Activated CD4-positive, alpha-beta T cell treated with anti-CD3 and anti-CD28 coated beads, Interleukin-2, amount 50 U/mL, for 24 hours (primary cell): ENCODE results near the gene NDRG2.

Experiments used
- DNase-seq, 2 donors: peaks; one replicate each; pipeline ENCODE4 v3.0.0-alpha.2; 2020; ENCODE audit warnings: low read depth in 1 of 2, low spot score in 1 of 2

NDRG2 gene

DNA sequence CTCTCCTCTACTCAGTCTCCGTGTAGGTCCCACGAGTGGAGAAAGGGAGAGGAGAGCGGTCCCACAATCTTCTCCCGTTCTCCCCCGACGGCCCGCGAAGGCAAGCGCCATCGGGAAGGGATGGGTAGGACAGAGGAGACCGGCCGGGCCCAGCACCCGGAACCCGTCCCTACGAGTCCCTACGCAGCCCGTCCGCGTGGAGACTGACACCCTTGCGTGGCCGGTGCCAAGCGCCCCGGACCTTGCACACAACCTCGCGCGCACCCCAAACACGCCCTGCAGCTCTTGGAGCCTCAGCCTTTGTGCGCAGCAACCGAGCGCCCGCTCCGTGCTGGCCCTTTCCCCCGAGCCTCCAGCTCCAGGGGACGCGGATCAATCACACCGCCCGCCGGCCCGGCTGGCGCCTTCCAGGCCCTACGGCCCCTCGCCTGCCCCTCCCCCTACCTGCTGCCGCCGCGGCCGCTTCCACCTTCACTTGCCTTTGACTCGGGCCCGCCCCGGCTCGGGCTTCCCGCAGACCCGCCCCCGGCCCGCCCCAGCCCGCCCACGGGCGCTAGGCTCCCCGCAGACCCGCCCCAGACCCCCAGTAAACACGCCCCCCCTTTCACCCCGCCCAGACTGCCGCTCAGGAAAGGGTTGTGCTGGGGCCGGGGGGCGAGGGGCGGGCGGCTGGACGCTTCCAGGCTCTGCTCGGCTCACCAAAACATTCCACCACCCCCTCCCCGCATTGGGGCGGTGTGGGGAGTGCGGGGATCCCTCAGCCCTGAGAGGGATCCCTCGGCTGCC, at the start of gene NDRG2:
TSS of gene NDRG2 (minus strand) at position 477 of the 786 bp plus-strand sequence. CDS start 1,746 bp downstream, outside the sequence.
- peak; percentile 25 to 28 for DNase-seq

DNA sequence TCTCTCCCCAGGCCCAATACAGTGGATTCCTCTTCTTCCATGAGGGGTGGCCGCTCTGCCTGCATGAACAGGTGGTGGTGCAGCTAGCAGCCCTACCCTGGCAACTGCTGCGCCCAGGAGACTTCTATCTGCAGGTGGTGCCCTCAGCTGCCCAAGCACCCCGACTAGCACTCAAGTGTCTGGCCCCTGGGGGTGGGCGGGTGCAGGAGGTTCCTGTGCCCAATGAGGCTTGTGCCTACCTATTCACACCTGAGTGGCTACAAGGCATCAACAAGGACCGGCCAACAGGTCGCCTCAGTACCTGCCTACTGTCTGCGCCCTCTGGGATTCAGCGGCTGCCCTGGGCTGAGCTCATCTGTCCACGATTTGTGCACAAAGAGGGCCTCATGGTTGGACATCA, 49.1 kb upstream of the NDRG2 start:
- no peak for DNase-seq

GRCh38 chr14:21072781-21073339, 48.0 kb upstream of the NDRG2 start:
- DNase-seq: no peak

GRCh38 chr14:21072031-21072473, 47.2 kb upstream of the NDRG2 start:
- no peak for DNase-seq

DNA sequence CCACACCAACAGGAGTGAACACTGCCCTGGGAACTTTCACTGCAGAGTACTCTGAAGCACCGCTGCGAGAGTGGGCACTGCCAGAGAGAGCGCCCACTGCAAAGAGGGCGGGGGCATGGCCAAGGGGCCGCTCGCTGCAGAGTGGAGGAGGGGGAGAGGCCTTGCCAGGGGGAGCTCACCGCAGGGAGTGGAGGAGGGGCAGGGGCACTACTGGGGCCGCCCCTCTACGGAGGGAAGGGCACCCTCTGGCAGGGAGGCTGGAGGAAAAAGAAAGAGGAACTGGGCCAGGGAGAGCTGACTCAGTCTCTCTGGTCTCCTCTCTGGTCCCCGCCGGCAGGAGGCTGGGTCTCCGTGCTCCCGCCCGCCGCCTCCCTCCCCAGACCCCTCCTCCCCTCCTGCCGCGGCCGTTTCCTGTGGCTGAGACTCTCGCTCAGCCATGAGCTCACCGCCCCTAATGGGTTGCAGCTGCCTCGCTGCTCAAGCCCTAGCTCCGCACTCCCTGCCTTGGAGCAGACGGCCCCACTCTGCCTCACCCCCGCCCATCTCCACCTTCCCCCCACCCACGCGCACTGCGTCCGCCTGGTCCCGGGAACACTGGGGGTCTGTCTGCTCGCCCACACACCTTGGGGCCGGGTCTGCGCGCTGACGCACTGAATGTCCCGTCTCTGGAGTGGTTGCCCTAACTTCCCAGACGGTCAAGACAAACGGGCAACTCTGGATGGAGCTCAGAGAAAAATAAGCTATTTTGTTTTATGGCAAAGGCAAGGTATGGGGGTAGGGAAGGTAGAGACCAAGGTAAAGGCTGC, 46.6 kb upstream of the NDRG2 start:
- DNase-seq: peak; percentile 7 to 11

- no peak for DNase-seq
Observed at GRCh38 chr14:21070610-21071224, 45.9 kb upstream of the NDRG2 start.

DNA sequence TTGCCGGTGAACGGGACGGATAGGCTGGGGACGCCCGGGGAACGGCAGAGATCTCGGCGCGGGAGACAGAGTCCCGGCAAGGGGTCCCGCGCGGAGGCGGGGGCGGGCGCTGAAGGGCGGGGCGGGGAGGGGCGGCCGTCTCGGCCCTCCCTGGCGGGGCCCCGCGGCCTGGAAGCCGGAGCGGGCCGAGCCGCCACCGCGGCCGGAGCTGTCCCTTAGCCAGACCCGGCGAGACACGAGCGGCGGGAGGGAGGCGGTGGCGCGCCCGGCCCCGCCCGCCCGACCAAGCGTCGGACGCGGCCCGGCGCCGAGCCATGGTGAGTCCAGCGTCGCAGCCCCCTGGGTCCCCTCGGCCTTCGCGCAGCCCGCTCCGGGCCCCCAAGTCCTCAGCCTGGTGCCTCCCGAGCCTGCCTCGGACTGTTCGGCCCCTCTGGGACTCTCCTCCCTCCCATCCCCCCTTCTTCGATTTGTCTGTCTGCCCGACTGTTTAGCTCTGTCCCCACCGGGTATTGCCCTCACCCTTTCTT, 45.3 kb upstream of the NDRG2 start, which contains the start of gene ARHGEF40:
TSS of gene ARHGEF40 (plus strand) at position 222 of the 527 bp plus-strand sequence. CDS start at position 315, 93 bp downstream.
- no peak for DNase-seq

GRCh38 chr14:21069388-21070082, 44.7 kb upstream of the NDRG2 start:
- no peak for DNase-seq

GRCh38 chr14:21068521-21069387, 43.9 kb upstream of the NDRG2 start:
- DNase-seq: peak in 1 of 2 donors; percentile 14

DNA sequence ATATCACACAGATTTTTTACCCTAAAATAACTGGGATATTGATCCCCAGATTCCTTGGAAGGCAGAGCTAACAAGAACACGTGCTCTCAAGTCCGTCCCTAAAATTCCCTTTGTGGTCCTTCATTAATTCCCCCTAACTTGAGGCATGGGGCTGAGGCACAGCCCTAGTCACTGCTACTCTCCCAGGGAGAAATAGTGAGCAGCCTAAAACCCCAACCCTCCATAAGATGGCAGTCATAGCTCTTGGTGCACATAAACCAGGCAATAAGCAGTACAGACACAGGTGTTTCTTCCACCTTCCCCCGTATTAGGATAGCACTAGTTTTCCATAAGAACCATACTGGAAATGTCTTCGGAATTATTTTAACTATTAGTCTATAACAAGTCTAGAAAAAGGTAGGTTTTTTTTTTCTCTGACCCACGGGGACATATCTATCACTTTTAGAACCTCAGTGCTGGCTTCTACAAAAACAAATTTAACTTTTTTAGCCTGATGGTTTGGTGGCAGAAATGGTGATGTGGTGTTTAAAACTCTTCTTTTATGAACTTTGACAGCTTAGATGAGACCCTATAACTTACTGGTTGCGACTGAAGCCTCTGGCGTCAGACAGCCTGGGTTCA, 42.1 kb upstream of the NDRG2 start:
- no peak for DNase-seq

DNA sequence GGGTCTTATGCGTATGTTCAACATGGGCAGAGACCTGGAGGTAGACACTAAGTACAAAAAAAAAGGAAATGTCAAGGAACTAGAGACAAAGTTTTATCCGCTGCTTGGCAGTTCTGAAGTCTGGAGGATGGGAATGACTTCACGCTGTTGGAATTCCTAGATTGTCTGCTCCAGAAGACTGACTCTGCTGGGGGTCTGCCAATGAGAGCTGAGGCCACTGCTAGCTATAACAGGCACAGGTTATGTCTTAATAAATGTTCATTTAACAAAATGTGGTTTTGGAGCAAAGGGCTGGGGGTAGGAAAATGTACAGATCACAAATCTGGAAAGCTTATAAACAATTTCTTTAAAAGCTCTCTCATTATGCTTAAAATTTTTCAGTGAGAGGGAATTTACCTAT, 38.6 kb upstream of the NDRG2 start:
- no peak for DNase-seq

DNA sequence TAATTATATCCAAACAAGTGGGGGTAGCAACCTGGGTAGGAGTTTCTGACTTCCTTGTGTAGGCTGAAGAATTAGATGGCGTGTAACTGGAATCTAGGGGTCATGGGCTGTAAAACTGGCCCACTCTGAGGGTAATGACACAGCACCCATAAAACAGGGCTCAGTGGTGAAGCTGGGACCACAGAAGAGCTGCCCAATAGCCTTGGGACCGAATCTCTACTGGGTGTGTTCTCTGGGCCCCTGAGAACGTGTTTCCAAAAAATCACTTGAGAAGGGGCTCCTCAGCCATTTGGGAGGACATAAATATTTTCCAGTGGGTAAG, 36.4 kb upstream of the NDRG2 start:
- no peak for DNase-seq

DNA sequence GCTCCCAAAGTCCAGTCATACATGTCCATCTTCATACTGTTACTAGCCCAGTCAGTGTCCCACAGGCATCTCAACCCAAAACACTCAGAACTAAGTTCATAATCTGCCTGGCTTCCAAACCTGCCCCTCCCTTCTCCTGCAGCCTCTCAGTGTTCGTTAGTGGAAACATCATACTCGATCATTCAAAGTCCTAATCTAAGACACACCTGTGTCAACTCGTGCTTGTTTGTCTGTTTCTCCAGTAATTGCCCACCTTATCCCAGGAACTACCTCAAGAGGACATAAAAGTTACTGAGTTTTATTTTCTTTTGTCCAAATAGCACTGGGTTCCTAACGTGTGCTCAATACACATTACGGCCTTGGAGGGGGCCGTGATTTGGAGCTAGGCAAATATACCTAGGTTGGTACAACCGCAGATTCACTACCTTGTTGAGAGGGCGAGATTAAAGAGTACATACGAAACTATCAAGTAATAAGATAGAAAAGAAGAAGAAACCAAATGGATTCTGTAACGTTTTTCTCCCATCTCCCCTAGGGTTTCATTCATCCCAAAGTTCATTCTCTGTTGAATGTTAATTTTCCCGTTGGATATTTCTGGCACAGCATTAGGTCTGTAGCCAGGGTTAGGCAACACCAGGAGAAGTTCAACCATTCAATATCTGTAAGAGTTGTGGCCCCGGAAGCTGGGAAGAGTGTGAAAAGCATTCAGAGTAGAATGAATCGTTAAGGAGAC, 35.9 kb upstream of the NDRG2 start:
- no peak for DNase-seq

DNA sequence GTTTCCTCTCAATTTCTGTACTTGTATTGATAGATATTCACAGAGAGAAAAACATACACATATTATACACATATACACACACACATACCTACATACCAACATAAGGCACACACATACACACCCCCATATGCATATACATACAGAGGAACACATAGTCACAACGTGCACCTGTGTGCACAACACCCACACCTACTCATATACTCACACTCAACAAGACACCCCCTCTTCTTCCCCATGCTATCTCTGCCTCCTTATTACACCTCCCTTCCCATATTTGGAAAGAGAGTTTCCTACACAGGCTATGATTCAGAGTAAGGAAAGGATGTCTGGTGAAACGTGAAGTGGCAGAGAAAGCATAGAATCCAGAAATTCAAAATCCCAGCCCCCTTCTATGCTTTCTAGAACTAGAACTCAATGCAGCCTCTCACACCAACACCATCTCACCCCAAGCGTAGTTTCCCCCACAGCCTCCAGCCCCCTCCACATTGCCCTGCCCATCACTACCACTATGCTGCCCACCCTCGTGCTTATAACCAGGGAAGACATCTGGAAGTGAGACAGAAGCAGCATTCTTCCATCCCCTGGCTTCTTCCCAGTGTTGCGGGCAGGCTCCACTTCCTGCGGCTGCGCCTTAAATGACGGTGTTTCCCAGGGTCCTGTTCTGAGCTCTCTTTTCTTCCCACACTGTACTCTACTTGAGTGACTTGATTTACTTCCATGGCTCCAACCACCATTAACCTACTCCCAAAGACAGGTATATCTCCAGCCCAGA, 35.2 kb upstream of the NDRG2 start:
- DNase-seq: no peak

DNA sequence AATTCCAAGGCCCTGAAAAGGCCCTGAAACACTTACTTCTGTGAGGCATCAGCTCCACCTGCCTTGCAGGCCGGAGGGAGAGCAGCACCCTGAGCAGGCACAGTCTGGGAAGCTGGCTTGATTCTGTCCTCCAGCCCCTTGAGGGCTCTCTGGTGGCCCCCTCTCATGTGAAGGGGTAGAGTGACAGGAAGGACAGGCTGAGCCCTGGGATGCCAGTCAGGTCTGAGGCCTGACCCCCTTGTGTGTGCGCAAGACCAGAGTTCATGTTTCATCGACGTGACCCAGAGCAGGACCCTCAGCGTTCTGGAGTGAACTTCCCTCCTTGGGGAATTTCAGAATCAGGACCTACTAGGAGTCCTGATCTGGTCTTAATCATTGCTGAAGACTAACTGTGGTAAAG, 34.0 kb upstream of the NDRG2 start:
- DNase-seq: no peak

DNA sequence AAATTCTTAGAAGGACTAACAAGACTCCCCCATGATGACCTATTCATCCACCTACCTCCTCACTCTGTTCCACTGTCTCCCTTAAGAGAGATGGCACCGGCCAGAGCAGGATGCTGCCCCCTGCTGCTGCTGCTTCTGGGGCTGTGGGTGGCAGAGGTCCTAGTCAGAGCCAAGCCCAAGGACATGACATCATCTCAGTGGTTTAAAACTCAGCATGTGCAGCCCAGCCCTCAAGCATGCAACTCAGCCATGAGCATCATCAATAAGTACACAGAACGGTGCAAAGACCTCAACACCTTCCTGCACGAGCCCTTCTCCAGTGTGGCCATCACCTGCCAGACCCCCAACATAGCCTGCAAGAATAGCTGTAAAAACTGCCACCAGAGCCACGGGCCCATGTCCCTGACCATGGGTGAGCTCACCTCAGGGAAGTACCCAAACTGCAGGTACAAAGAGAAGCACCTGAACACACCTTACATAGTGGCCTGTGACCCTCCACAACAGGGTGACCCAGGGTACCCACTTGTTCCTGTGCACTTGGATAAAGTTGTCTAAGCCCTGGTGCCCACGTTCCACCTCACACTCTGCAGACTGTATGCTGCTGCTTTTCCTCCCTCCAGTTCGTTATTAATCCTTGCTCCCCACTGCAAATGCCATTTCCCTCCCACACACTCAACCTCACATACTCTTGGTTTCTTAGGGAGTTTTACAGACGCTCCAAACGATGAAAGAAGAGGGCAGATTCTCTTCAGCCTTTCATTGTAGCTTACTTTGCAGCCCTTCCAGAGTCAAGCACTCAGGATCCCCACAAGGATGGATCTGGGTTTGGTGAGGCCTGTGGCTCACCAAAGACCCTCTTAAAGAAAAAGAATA, 33.2 kb upstream of the NDRG2 start, which contains the start of gene RNASE8:
TSS of gene RNASE8 (plus strand) at position 20 of the 873 bp plus-strand sequence. CDS start at position 91, 71 bp downstream.
- no peak for DNase-seq
